Activated CD8-positive, alpha-beta memory T cell treated with anti-CD3 and anti-CD28 coated beads, Interleukin-2, amount 50 U/mL, for 24 hours (primary cell): ENCODE measurements around the gene TATDN2.

Experiments used
- DNase-seq: peaks from one replicate; pipeline ENCODE4 v3.0.0-alpha.2; 2020; ENCODE audit errors: extremely low read depth

TATDN2 gene

GRCh38 chr3:10317961-10318350, 69.7 kb downstream of the TATDN2 start:
- no peak for DNase-seq

GRCh38 chr3:10319251-10319650, 71.0 kb downstream of the TATDN2 start:
- no peak for DNase-seq

GRCh38 chr3:10319804-10320203, 71.5 kb downstream of the TATDN2 start:
- no peak for DNase-seq

GRCh38 chr3:10320320-10320677, 72.0 kb downstream of the TATDN2 start:
- DNase-seq = no peak

- no peak for DNase-seq
Measured at GRCh38 chr3:10321630-10322351, 73.5 kb downstream of the TATDN2 start.

GRCh38 chr3:10322352-10322710, 74.1 kb downstream of the TATDN2 start:
- DNase-seq = no peak

- DNase-seq = no peak
Measured at GRCh38 chr3:10327592-10327991, 79.3 kb downstream of the TATDN2 start.

GRCh38 chr3:10328460-10329071, 80.3 kb downstream of the TATDN2 start:
- no peak for DNase-seq

- no peak for DNase-seq
Measured at GRCh38 chr3:10329495-10330015, 81.3 kb downstream of the TATDN2 start.

- DNase-seq = no peak
Measured at GRCh38 chr3:10330319-10330718, 82.1 kb downstream of the TATDN2 start.
